HepG2 (cell line): ENCODE data around the gene SNAP23. TPM values are rescaled to one million over a fixed set of nuclear protein-coding genes. Genes with fewer than 3 reads are reported as not detected.
A peak's percentile ranks its signal among the peaks of the same experiment; 100 is the strongest.

ENCODE experiments used
- BATF2 ChIP-seq: sonication (generic); formaldehyde crosslinking; IDR thresholded peaks from 2 replicates; pipeline ENCODE4 v1.8.0; 2022; ENCODE audit warnings: mild to moderate bottlenecking, missing genetic modification reagents, moderate library complexity
- CREM ChIP-seq, 2 experiments: sonication (generic) in 1 of 2; formaldehyde crosslinking in 1 of 2; IDR thresholded peaks; 2 replicates each; pipeline versions ENCODE4 v1.4.0 to v1.6.1; 2016 to 2020; ENCODE audit warnings: antibody characterized with exemption in 1 of 2, mild to moderate bottlenecking in 1 of 2, missing genetic modification reagents in 1 of 2
- EHMT2 ChIP-seq: fragments of 200-600 bp; sonication (generic); IDR thresholded peaks from 2 replicates; pipeline ENCODE4 v1.7.0; 2017; ENCODE audit warnings: antibody characterized with exemption, low read depth, low read length, borderline replicate concordance
- ELF1 ChIP-seq: sonication (generic); formaldehyde crosslinking; IDR thresholded peaks from 2 replicates; pipeline ENCODE4 v1.4.0; 2020; ENCODE audit warnings: missing genetic modification reagents
- ETV5 ChIP-seq: IDR thresholded peaks from 2 replicates; pipeline ENCODE4 v1.6.1; 2018; ENCODE audit warnings: missing biosample characterization, missing genetic modification reagents, inconsistent platforms, borderline replicate concordance
- GATA4 ChIP-seq: sonication (generic); IDR thresholded peaks from 2 replicates; pipeline ENCODE4 v1.6.1; 2016; ENCODE audit warnings: antibody characterized with exemption, low read depth, borderline replicate concordance
- HCFC1 ChIP-seq: fragments of 150-350 bp; IDR thresholded peaks from 2 replicates; pipeline ENCODE4 v1.6.1; 2014; ENCODE audit warnings: low read depth, low read length
- KDM2A ChIP-seq: sonication (generic); formaldehyde crosslinking; IDR thresholded peaks from 2 replicates; pipeline ENCODE4 v1.4.0; 2020; ENCODE audit warnings: low read depth, missing genetic modification reagents, borderline replicate concordance
- KDM3A ChIP-seq: IDR thresholded peaks from 2 replicates; pipeline ENCODE4 v1.6.1; 2018; ENCODE audit warnings: low read depth, missing compliant biosample characterization
- MEIS2 ChIP-seq: sonication (generic); formaldehyde crosslinking; IDR thresholded peaks from 2 replicates; pipeline ENCODE4 v1.9.0; 2021; ENCODE audit warnings: mild to moderate bottlenecking, missing genetic modification reagents
- MXD4 ChIP-seq: IDR thresholded peaks from 2 replicates; pipeline ENCODE4 v1.6.1; 2016; ENCODE audit warnings: mild to moderate bottlenecking, missing biosample characterization, missing genetic modification reagents
- NPAS2 ChIP-seq: sonication (generic); formaldehyde crosslinking; IDR thresholded peaks from 2 replicates; pipeline ENCODE4 v1.8.0; 2022; ENCODE audit warnings: mild to moderate bottlenecking, missing genetic modification reagents, borderline replicate concordance
- PBX2 ChIP-seq: IDR thresholded peaks from 2 replicates; pipeline ENCODE4 v1.6.1; 2016; ENCODE audit warnings: control low read depth
- PPARG ChIP-seq: conservative IDR thresholded peaks from 2 replicates; pipeline ENCODE4 v1.6.1; 2016; ENCODE audit warnings: missing biosample characterization, missing genetic modification reagents
- REXO4 ChIP-seq: sonication (generic); formaldehyde crosslinking; IDR thresholded peaks from 2 replicates; pipeline ENCODE4 v1.8.0; 2022; ENCODE audit warnings: missing genetic modification reagents, mild to moderate bottlenecking, borderline replicate concordance
- RFXANK ChIP-seq: IDR thresholded peaks from 2 replicates; pipeline ENCODE4 v1.6.1; 2016
- SIX1 ChIP-seq: sonication (generic); formaldehyde crosslinking; IDR thresholded peaks from 2 replicates; pipeline ENCODE4 v1.4.0; 2020; ENCODE audit warnings: missing genetic modification reagents, borderline replicate concordance
- SSRP1 ChIP-seq: IDR thresholded peaks from 2 replicates; pipeline ENCODE4 v1.6.1; 2016; ENCODE audit warnings: control low read depth
- ZNF143 ChIP-seq: sonication (generic); formaldehyde crosslinking; IDR thresholded peaks from 2 replicates; pipeline ENCODE4 v1.4.0; 2020; ENCODE audit warnings: missing genetic modification reagents
- ZNF160 ChIP-seq: sonication (generic); formaldehyde crosslinking; IDR thresholded peaks from 2 replicates; pipeline ENCODE4 v1.8.0; 2022; ENCODE audit warnings: mild to moderate bottlenecking, inconsistent platforms, missing genetic modification reagents
- ZNF225 ChIP-seq: sonication (generic); formaldehyde crosslinking; IDR thresholded peaks from 2 replicates; pipeline ENCODE4 v1.4.0; 2020; ENCODE audit warnings: mild to moderate bottlenecking, missing genetic modification reagents
- ZNF274 ChIP-seq: sonication (generic); formaldehyde crosslinking; IDR thresholded peaks from 2 replicates; pipeline ENCODE4 v1.5.1; 2020; ENCODE audit warnings: mild to moderate bottlenecking, missing genetic modification reagents
- ZNF282 ChIP-seq: fragments of 450-650 bp; IDR thresholded peaks from 2 replicates; pipeline ENCODE4 v1.6.1; 2018; ENCODE audit not compliant: partially characterized antibody
- ZNF547 ChIP-seq: sonication (generic); formaldehyde crosslinking; IDR thresholded peaks from 2 replicates; pipeline ENCODE4 v1.5.1; 2020; ENCODE audit warnings: mild to moderate bottlenecking, missing genetic modification reagents
- ZNF550 ChIP-seq: sonication (generic); formaldehyde crosslinking; IDR thresholded peaks from 2 replicates; pipeline ENCODE4 v1.4.0; 2020; ENCODE audit warnings: mild to moderate bottlenecking, missing genetic modification reagents, borderline replicate concordance
- ZNF580 ChIP-seq: IDR thresholded peaks from 2 replicates; pipeline ENCODE4 v1.6.1; 2016; ENCODE audit warnings: low read depth, borderline replicate concordance
- polyA plus RNA-seq, 8 experiments: library from polyadenylated mRNA; depleted of rRNA in 3 of 8; stranded (reverse) in 7 of 8; unstranded in 1 of 8; fragments of >200 nt; fragmentation: Illumina TruSeq in 4 of 8; extraction: Trizol in 4 of 8; gene quantifications; 2 replicates each; pipeline versions ENCODE4 v1.2.1 to v1.2.3, GENCODE V29; 2011 to 2016; ENCODE audit warnings: low read depth in 4 of 8, missing spikeins in 1 of 8, mixed read lengths in 1 of 8; ENCODE audit not compliant: insufficient read depth in 1 of 8
- total RNA-seq, 5 experiments: library from RNA; depleted of rRNA; stranded (reverse); fragments of >200 nt; fragmentation: Illumina TruSeq; extraction: Trizol; gene quantifications; 2 replicates each; pipeline ENCODE4 v1.2.3, GENCODE V29; 2016; ENCODE audit warnings: low read depth in 1 of 5
- TF ChIP-seq, protein P1 (sequence below): sonication (generic); formaldehyde crosslinking; IDR thresholded peaks from 2 replicates; pipeline ENCODE4 v1.4.0; 2020; ENCODE audit warnings: missing genetic modification reagents

SNAP23 gene
- total and polyA plus RNA-seq, 2 of the 13 experiments (the other 11 are each of a cell fraction or from before 2014, with no cell fraction given), result 37.0 to 101 TPM

DNA sequence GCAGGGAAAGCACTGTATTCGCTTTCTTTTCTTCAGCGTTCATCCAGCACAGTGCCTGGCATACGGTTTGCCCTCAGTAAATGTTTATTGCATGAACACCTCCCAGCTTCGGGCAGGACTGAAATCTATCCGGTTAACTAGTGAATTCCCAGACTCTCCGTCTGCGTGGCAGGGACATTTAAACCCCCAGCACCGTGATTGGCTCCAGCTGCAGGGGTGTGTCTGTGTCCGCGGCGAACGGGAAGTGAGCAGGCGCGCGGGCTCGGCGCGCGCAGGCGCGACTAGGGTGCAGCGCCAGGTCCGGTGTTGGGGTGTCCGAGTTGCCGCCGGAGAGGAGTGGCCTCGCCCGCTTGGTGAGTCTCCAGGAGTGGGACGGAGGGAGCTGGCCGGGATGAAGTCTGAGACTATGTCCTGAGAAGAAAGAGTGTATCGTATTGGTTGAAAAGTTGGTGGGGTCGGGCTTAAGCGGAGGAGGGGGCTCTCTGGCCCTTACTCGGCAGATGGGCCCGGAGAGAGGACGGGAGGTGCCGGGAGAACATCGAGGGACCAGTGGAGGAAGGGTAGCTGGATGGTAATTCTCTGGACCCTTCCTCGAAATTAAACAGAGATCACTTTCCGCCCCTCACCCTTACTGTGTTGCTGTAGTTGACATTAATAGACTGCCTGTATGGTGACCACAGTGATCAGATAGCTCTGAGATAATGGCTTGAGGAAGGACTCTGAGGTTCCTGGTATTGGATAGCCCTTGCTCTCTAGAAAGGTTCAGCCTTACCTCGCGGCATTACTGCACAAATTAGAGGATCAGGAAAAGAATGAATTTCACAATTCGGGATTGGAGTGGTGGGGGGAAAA lies at the start of gene SNAP23 (continued):
- TF ChIP-seq KDM2A (CRISPR knock-in tag), result peak; percentile 74
- TF ChIP-seq CREM (IDR thresholded peaks at IDR 0.05), result peak; percentile 39; the same call in 1 of the 2 replicates
- TF ChIP-seq CREM (CRISPR knock-in tag; IDR thresholded peaks at IDR 0.05), result no peak
- TF ChIP-seq MXD4, result peak; percentile 72
- TF ChIP-seq HCFC1, result no peak
- no peak for TF ChIP-seq BATF2 (CRISPR knock-in tag)
- peak; percentile 41; the same call in 1 of the 2 replicates for TF ChIP-seq ETV5 (CRISPR knock-in tag)
- TF ChIP-seq ZNF143, result 0 out of 2 replicates have a peak, but pooled peaks have one; percentile 19
- TF ChIP-seq ELF1 (CRISPR knock-in tag), result peak; percentile 87
- no peak for TF ChIP-seq PPARG (CRISPR knock-in tag)
- peak; percentile 57; the same call in 1 of the 2 replicates for TF ChIP-seq ZNF225 (CRISPR knock-in tag)
- TF ChIP-seq ZNF547 (CRISPR knock-in tag), result no peak
- no peak for TF ChIP-seq REXO4
- no peak for TF ChIP-seq MEIS2 (CRISPR knock-in tag)
- 0 out of 2 replicates have a peak, but pooled peaks have one; percentile 42 for TF ChIP-seq SIX1 (CRISPR knock-in tag)
- no peak for TF ChIP-seq EHMT2
- TF ChIP-seq SSRP1, result peak; percentile 77; the same call in 1 of the 2 replicates
- no peak for TF ChIP-seq ZNF282
- no peak for TF ChIP-seq ZNF550
- peak; percentile 62; the same call in 1 of the 2 replicates for TF ChIP-seq ZNF274 (CRISPR knock-in tag)
- TF ChIP-seq PBX2 (CRISPR knock-in tag), result no peak
- peak; percentile 36; the same call in 1 of the 2 replicates for TF ChIP-seq ZNF580
- TF ChIP-seq GATA4, result 0 out of 2 replicates have a peak, but pooled peaks have one; percentile 22
- TF ChIP-seq, protein P1, sequence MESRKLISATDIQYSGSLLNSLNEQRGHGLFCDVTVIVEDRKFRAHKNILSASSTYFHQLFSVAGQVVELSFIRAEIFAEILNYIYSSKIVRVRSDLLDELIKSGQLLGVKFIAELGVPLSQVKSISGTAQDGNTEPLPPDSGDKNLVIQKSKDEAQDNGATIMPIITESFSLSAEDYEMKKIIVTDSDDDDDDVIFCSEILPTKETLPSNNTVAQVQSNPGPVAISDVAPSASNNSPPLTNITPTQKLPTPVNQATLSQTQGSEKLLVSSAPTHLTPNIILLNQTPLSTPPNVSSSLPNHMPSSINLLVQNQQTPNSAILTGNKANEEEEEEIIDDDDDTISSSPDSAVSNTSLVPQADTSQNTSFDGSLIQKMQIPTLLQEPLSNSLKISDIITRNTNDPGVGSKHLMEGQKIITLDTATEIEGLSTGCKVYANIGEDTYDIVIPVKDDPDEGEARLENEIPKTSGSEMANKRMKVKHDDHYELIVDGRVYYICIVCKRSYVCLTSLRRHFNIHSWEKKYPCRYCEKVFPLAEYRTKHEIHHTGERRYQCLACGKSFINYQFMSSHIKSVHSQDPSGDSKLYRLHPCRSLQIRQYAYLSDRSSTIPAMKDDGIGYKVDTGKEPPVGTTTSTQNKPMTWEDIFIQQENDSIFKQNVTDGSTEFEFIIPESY, result no peak
- no peak for TF ChIP-seq KDM3A
- TF ChIP-seq RFXANK, result no peak
- no peak for TF ChIP-seq NPAS2
- no peak for TF ChIP-seq ZNF160 (CRISPR knock-in tag)
